Measurements from ENCODE around the gene FAM47E. TPM values are rescaled to one million over a fixed set of nuclear protein-coding genes. Genes with fewer than 3 reads are reported as not detected.

The FAM47E gene
- total and polyA plus RNA-seq, 7 experiments from 2014 or later, result 0.24 to 0.79 (median 0.45) TPM; not detected in 2

GRCh38 chr4:76267811-76268210, 16.3 kb downstream of the FAM47E start:
- peaks cover 0 to 24% (median 6%) of the 10 kb centered on the region in 5 donors for H3K27me3 Mint-ChIP-seq
- DNase-seq (no peak), ATAC-seq (no peak)
- ChIA-PET CTCF (no interaction called here), POLR2A (no interaction called here)
- Histone ChIP-seq H3K27ac (ENCODE audit: low read depth, low read length) (no peak overlapping the region), H3K9me3 (ENCODE audit: control insufficient read depth in 2 of 3, low read length in 3 of 3) (no peaks in the 10 kb centered on the region), H3K27me3 (ENCODE audit: control insufficient read depth in 2 of 2, insufficient read depth in 2 of 2, low read length in 2 of 2) (no peaks in the 10 kb centered on the region), H3K4me1 (ENCODE audit: control insufficient read depth in 2 of 2, insufficient read depth in 2 of 2, low read length in 2 of 2) (no peaks in the 10 kb centered on the region), H3K4me3 (ENCODE audit: low read length) (no peak overlapping the region), H3K36me3 (ENCODE audit: control insufficient read depth in 2 of 3, insufficient read depth in 3 of 3, low read length in 3 of 3) (no peaks in the 10 kb centered on the region)
- peaks cover 0 to 1% (median 0%) of the 10 kb centered on the region in 11 donors for H3K9me3 Mint-ChIP-seq
- H3K36me3 Mint-ChIP-seq, result no peaks in the 10 kb centered on the region
- no peak overlapping the region for H3K4me3 Mint-ChIP-seq
- no peaks in the 10 kb centered on the region for H3K4me1 Mint-ChIP-seq
- intact Hi-C loops (cut with micrococcal nuclease), result no loop called here
- no peak overlapping the region for H3K27ac Mint-ChIP-seq

GRCh38 chr4:76270244-76271175, 19.0 kb downstream of the FAM47E start:
- Histone ChIP-seq H3K36me3 (ENCODE audit: control insufficient read depth in 2 of 3, insufficient read depth in 3 of 3, low read length in 3 of 3) (no peaks in the 10 kb centered on the region), H3K27ac (ENCODE audit: low read depth, low read length) (no peak overlapping the region), H3K9me3 (ENCODE audit: control insufficient read depth in 2 of 3, low read length in 3 of 3) (no peaks in the 10 kb centered on the region), H3K27me3 (ENCODE audit: control insufficient read depth in 2 of 2, insufficient read depth in 2 of 2, low read length in 2 of 2) (no peaks in the 10 kb centered on the region), H3K4me3 (ENCODE audit: low read length) (no peak overlapping the region), H3K4me1 (ENCODE audit: control insufficient read depth in 2 of 2, insufficient read depth in 2 of 2, low read length in 2 of 2) (no peaks in the 10 kb centered on the region)
- intact Hi-C loops (cut with micrococcal nuclease), result no loop called here
- no peaks in the 10 kb centered on the region for H3K36me3 Mint-ChIP-seq
- CTCF ChIA-PET, result interaction anchor here (0.6 kb wide), 1 partner anchor 783 kb away, joined by 3 read pairs; no protein-coding TSS in a partner anchor
- peaks cover 9 to 32% (median 10%) of the 10 kb centered on the region in 5 donors for H3K27me3 Mint-ChIP-seq
- no peak overlapping the region for H3K27ac Mint-ChIP-seq
- no peak overlapping the region for H3K4me3 Mint-ChIP-seq
- ATAC-seq, result no peak
- POLR2A ChIA-PET, result no interaction called here
- H3K9me3 Mint-ChIP-seq, result peaks cover 0 to 1% (median 0%) of the 10 kb centered on the region in 11 donors
- DNase-seq, result no peak
- H3K4me1 Mint-ChIP-seq, result no peaks in the 10 kb centered on the region

GRCh38 chr4:76271248-76271647, 19.7 kb downstream of the FAM47E start:
- no peaks in the 10 kb centered on the region for H3K36me3 ChIP-seq (ENCODE audit: control insufficient read depth in 2 of 3, insufficient read depth in 3 of 3, low read length in 3 of 3)
- H3K27me3 Mint-ChIP-seq, result peaks cover 14 to 38% (median 18%) of the 10 kb centered on the region in 5 donors
- H3K27me3 ChIP-seq (ENCODE audit: control insufficient read depth in 2 of 2, insufficient read depth in 2 of 2, low read length in 2 of 2), result no peaks in the 10 kb centered on the region
- no peak overlapping the region for H3K4me3 ChIP-seq (ENCODE audit: low read length)
- ChIA-PET CTCF (no interaction called here), POLR2A (no interaction called here)
- H3K9me3 Mint-ChIP-seq, result peaks cover 0 to 1% (median 0%) of the 10 kb centered on the region in 11 donors
- H3K4me1 ChIP-seq (ENCODE audit: control insufficient read depth in 2 of 2, insufficient read depth in 2 of 2, low read length in 2 of 2), result no peaks in the 10 kb centered on the region
- H3K4me3 Mint-ChIP-seq, result no peak overlapping the region
- H3K36me3 Mint-ChIP-seq, result no peaks in the 10 kb centered on the region
- H3K27ac Mint-ChIP-seq, result no peak overlapping the region
- intact Hi-C loops (cut with micrococcal nuclease), result no loop called here
- ATAC-seq, result no peak
- peaks cover 0 to 5% (median 0%) of the 10 kb centered on the region in 7 donors for H3K4me1 Mint-ChIP-seq
- DNase-seq, result no peak
- no peak overlapping the region for H3K27ac ChIP-seq (ENCODE audit: low read depth, low read length)
- no peaks in the 10 kb centered on the region for H3K9me3 ChIP-seq (ENCODE audit: control insufficient read depth in 2 of 3, low read length in 3 of 3)

DNA sequence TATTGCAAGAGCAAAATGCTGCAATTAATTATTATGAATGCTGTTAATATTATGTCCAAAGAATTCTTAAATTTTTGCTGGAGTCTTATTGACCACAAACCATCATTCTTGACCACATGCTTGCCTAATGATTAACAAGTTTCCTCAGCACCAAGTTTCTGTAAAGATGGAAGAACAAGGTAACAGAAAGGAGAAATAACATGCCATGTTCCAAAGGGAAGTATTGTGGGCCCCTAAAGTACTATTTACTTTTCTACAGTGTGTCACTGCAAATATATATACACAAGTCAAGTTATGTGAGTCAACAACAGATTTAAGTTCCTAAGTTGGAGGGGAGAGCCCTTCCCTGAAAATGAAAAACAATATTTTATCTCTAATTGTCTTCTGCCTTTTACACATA, 20.6 kb downstream of the FAM47E start:
- Histone ChIP-seq H3K36me3 (ENCODE audit: control insufficient read depth in 2 of 3, insufficient read depth in 3 of 3, low read length in 3 of 3) (no peaks in the 10 kb centered on the region), H3K9me3 (ENCODE audit: control insufficient read depth in 2 of 3, low read length in 3 of 3) (no peaks in the 10 kb centered on the region), H3K4me3 (ENCODE audit: low read length) (no peak overlapping the region), H3K4me1 (ENCODE audit: control insufficient read depth in 2 of 2, insufficient read depth in 2 of 2, low read length in 2 of 2) (no peaks in the 10 kb centered on the region), H3K27me3 (ENCODE audit: control insufficient read depth in 2 of 2, insufficient read depth in 2 of 2, low read length in 2 of 2) (no peaks in the 10 kb centered on the region), H3K27ac (ENCODE audit: low read depth, low read length) (no peak overlapping the region)
- no peak overlapping the region for H3K4me3 Mint-ChIP-seq
- no peaks in the 10 kb centered on the region for H3K36me3 Mint-ChIP-seq
- no peak for DNase-seq
- no peak for ATAC-seq
- H3K9me3 Mint-ChIP-seq, result peaks cover 0 to 1% (median 0%) of the 10 kb centered on the region in 11 donors
- ChIA-PET POLR2A (no interaction called here), CTCF (no interaction called here)
- H3K27me3 Mint-ChIP-seq, result peaks cover 17 to 40% (median 22%) of the 10 kb centered on the region in 5 donors
- intact Hi-C loops (cut with micrococcal nuclease), result no loop called here
- no peak overlapping the region for H3K27ac Mint-ChIP-seq
- peaks cover 0 to 5% (median 0%) of the 10 kb centered on the region in 7 donors for H3K4me1 Mint-ChIP-seq

DNA sequence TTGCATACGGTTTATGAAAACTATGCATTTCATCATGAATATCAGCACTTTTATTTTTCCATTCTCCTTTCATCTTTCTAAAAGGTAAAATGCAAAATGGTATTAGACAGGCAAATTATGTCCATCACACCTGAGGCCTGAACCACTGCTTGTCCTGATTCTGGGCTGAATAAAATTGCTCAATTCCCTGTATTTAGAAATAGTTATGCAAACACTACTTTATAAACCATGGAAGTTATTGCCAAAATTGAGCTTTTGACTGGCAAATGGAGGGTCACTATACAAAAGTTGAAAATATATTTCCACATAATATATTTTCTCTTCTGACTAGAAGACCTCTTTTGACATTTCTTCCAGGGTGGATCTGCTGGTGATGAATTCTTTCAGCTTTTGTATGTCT, 21.1 kb downstream of the FAM47E start:
- Mint-ChIP-seq H3K27ac (no peak overlapping the region), H3K27me3 (peaks cover 18 to 40% (median 22%) of the 10 kb centered on the region in 5 donors), H3K9me3 (peaks cover 0 to 1% (median 0%) of the 10 kb centered on the region in 11 donors), H3K4me3 (no peak overlapping the region), H3K4me1 (peaks cover 0 to 5% (median 0%) of the 10 kb centered on the region in 7 donors), H3K36me3 (no peaks in the 10 kb centered on the region)
- no peak for ATAC-seq
- ChIA-PET CTCF (no interaction called here), POLR2A (no interaction called here)
- H3K9me3 ChIP-seq (ENCODE audit: control insufficient read depth in 2 of 3, low read length in 3 of 3), result no peaks in the 10 kb centered on the region
- H3K4me3 ChIP-seq (ENCODE audit: low read length), result no peak overlapping the region
- no peaks in the 10 kb centered on the region for H3K36me3 ChIP-seq (ENCODE audit: control insufficient read depth in 2 of 3, insufficient read depth in 3 of 3, low read length in 3 of 3)
- H3K27me3 ChIP-seq (ENCODE audit: control insufficient read depth in 2 of 2, insufficient read depth in 2 of 2, low read length in 2 of 2), result no peaks in the 10 kb centered on the region
- no peak for DNase-seq
- intact Hi-C loops (cut with micrococcal nuclease), result no loop called here
- no peaks in the 10 kb centered on the region for H3K4me1 ChIP-seq (ENCODE audit: control insufficient read depth in 2 of 2, insufficient read depth in 2 of 2, low read length in 2 of 2)
- H3K27ac ChIP-seq (ENCODE audit: low read depth, low read length), result no peak overlapping the region

GRCh38 chr4:76272999-76273398, 21.5 kb downstream of the FAM47E start:
- Mint-ChIP-seq H3K27me3 (peaks cover 18 to 40% (median 22%) of the 10 kb centered on the region in 5 donors), H3K4me3 (no peak overlapping the region), H3K4me1 (peaks cover 0 to 5% (median 0%) of the 10 kb centered on the region in 7 donors), H3K27ac (no peak overlapping the region), H3K9me3 (peaks cover 0 to 1% (median 0%) of the 10 kb centered on the region in 11 donors), H3K36me3 (no peaks in the 10 kb centered on the region)
- H3K4me3 ChIP-seq (ENCODE audit: low read length), result no peak overlapping the region
- ATAC-seq (no peak), DNase-seq (no peak)
- H3K9me3 ChIP-seq (ENCODE audit: control insufficient read depth in 2 of 3, low read length in 3 of 3), result no peaks in the 10 kb centered on the region
- no peak overlapping the region for H3K27ac ChIP-seq (ENCODE audit: low read depth, low read length)
- POLR2A ChIA-PET, result no interaction called here
- H3K27me3 ChIP-seq (ENCODE audit: control insufficient read depth in 2 of 2, insufficient read depth in 2 of 2, low read length in 2 of 2), result no peaks in the 10 kb centered on the region
- CTCF ChIA-PET, result no interaction called here
- no peaks in the 10 kb centered on the region for H3K4me1 ChIP-seq (ENCODE audit: control insufficient read depth in 2 of 2, insufficient read depth in 2 of 2, low read length in 2 of 2)
- intact Hi-C loops (cut with micrococcal nuclease), result no loop called here
- H3K36me3 ChIP-seq (ENCODE audit: control insufficient read depth in 2 of 3, insufficient read depth in 3 of 3, low read length in 3 of 3), result no peaks in the 10 kb centered on the region

Measured in naive thymus-derived CD4-positive, alpha-beta T cell (primary cell).